Cardiac muscle cell (in vitro differentiated cells and primary cell): ENCODE results near the gene L3HYPDH. TPM values are rescaled to one million over a fixed set of nuclear protein-coding genes. Genes with fewer than 3 reads are reported as not detected.

Source experiments
- DNase-seq, 2 donors: peaks; one replicate each; pipeline versions ENCODE4 v3.0.0 to v3.0.0-alpha.2; 2010 to 2017; ENCODE audit warnings: low read depth in 1 of 2, low spot score in 1 of 2
- H3K27ac ChIP-seq: fragments of 200-600 bp; sonication (generic); 2 replicates; pipeline ENCODE4 v1.5.1; 2016
- H3K27me3 ChIP-seq: fragments of 200-600 bp; sonication (generic); 2 replicates; pipeline ENCODE4 v1.6.0; 2016; ENCODE audit warnings: control low read depth
- H3K36me3 ChIP-seq: fragments of 200-600 bp; sonication (generic); 2 replicates; pipeline ENCODE4 v1.5.1; 2016; ENCODE audit warnings: control low read depth
- H3K4me1 ChIP-seq: fragments of 200-600 bp; sonication (generic); 2 replicates; pipeline ENCODE4 v1.8.1; 2017; ENCODE audit warnings: low read depth, mild to moderate bottlenecking, mixed run types
- H3K4me3 ChIP-seq: fragments of 200-600 bp; sonication (generic); 2 replicates; pipeline ENCODE4 v1.5.1; 2016; ENCODE audit warnings: mild to moderate bottlenecking
- H3K9me3 ChIP-seq: fragments of 200-600 bp; sonication (generic); 2 replicates; pipeline ENCODE4 v1.5.1; 2017; ENCODE audit warnings: low read depth, mild to moderate bottlenecking, control low read depth
- CTCF ChIP-seq: IDR thresholded peaks from 2 replicates; pipeline ENCODE4 v1.5.1; 2012; ENCODE audit warnings: low read depth, mild to moderate bottlenecking, low read length
- polyA plus RNA-seq: library from polyadenylated mRNA; unstranded; fragments of >200 nt; fragmentation: Nextera tagmentation; extraction: Ambion mirVana; gene quantifications from 2 replicates; pipeline ENCODE4 v1.2.1, GENCODE V29; 2016
- total RNA-seq: library from RNA; depleted of rRNA; stranded (reverse); fragments of >200 nt; gene quantifications from 2 replicates; pipeline ENCODE4 v1.2.3, GENCODE V29; 2016

L3HYPDH gene
- total and polyA plus RNA-seq, 2 experiments from 2014 or later: 29.4 to 37.8 TPM

- Histone ChIP-seq H3K9me3 (no peaks in the 10 kb centered on the region), H3K27ac (no peak overlapping the region), H3K4me1 (no peaks in the 10 kb centered on the region), H3K36me3 (no peaks in the 10 kb centered on the region), H3K4me3 (no peak overlapping the region), H3K27me3 (no peaks in the 10 kb centered on the region)
- TF ChIP-seq CTCF: no peak
- peak in 1 of 2 donors; percentile 88 for DNase-seq
Measured at GRCh38 chr14:59438195-59438647, 46.0 kb downstream of the L3HYPDH start.

GRCh38 chr14:59435987-59436386 is 48.2 kb downstream of the L3HYPDH start:
- H3K27me3 ChIP-seq: no peaks in the 10 kb centered on the region
- H3K27ac ChIP-seq: no peak overlapping the region
- DNase-seq: peak in 1 of 2 donors; percentile 17
- no peaks in the 10 kb centered on the region for H3K4me1 ChIP-seq
- no peaks in the 10 kb centered on the region for H3K9me3 ChIP-seq
- no peaks in the 10 kb centered on the region for H3K36me3 ChIP-seq
- no peak overlapping the region for H3K4me3 ChIP-seq
- no peak for TF ChIP-seq CTCF

GRCh38 chr14:59435101-59435500 is 49.1 kb downstream of the L3HYPDH start:
- H3K4me1 ChIP-seq: no peaks in the 10 kb centered on the region
- DNase-seq: no peak
- no peaks in the 10 kb centered on the region for H3K36me3 ChIP-seq
- no peaks in the 10 kb centered on the region for H3K27me3 ChIP-seq
- no peak overlapping the region for H3K4me3 ChIP-seq
- no peaks in the 10 kb centered on the region for H3K9me3 ChIP-seq
- TF ChIP-seq CTCF: no peak
- no peak overlapping the region for H3K27ac ChIP-seq

- Histone ChIP-seq H3K4me3 (no peak overlapping the region), H3K4me1 (no peaks in the 10 kb centered on the region), H3K36me3 (no peaks in the 10 kb centered on the region), H3K27ac (no peak overlapping the region), H3K9me3 (no peaks in the 10 kb centered on the region), H3K27me3 (no peaks in the 10 kb centered on the region)
- TF ChIP-seq CTCF: no peak
- DNase-seq: no peak
Measured at GRCh38 chr14:59429790-59430189, 54.4 kb downstream of the L3HYPDH start.

GRCh38 chr14:59428581-59429012 is 55.6 kb downstream of the L3HYPDH start:
- Histone ChIP-seq H3K4me1 (no peaks in the 10 kb centered on the region), H3K27ac (no peak overlapping the region), H3K36me3 (no peaks in the 10 kb centered on the region), H3K4me3 (no peak overlapping the region), H3K27me3 (no peaks in the 10 kb centered on the region), H3K9me3 (no peaks in the 10 kb centered on the region)
- peak in 1 of 2 donors; percentile 77 for DNase-seq
- peak; percentile 46 for TF ChIP-seq CTCF
